Measurements from ENCODE around the gene PAK4. TPM values are rescaled to one million over a fixed set of nuclear protein-coding genes. Genes with fewer than 3 reads are reported as not detected.
"Not testable (repeated sequence)": the region's sequence is repeated elsewhere in the genome, so short reads cannot be mapped to it uniquely, and the experiment has no call there.

The PAK4 gene
- polyA plus RNA-seq, 3 donors = 66.6 to 76.3 (median 73.6) TPM

GRCh38 chr19:39098365-39099269, 27.0 kb upstream of the PAK4 start:
- DNase-seq = peak; percentile 31

- DNase-seq = no peak
Observed at GRCh38 chr19:39099341-39099740, 26.2 kb upstream of the PAK4 start.

GRCh38 chr19:39100500-39101166, 25.0 kb upstream of the PAK4 start:
- DNase-seq = no peak

GRCh38 chr19:39103151-39103550, 22.4 kb upstream of the PAK4 start:
- DNase-seq = no peak

- no peak for DNase-seq
Observed at GRCh38 chr19:39104186-39104596, 21.4 kb upstream of the PAK4 start.

GRCh38 chr19:39106194-39106593, 19.4 kb upstream of the PAK4 start:
- DNase-seq = no peak

GRCh38 chr19:39109641-39110040, 15.9 kb upstream of the PAK4 start:
- no peak for DNase-seq

- DNase-seq = no peak
Observed at GRCh38 chr19:39110263-39110967, 15.2 kb upstream of the PAK4 start.

- DNase-seq = no peak
Observed at GRCh38 chr19:39111593-39112199, 13.9 kb upstream of the PAK4 start.

GRCh38 chr19:39112338-39112890, 13.2 kb upstream of the PAK4 start:
- no peak for DNase-seq

GRCh38 chr19:39113199-39113598, 12.4 kb upstream of the PAK4 start:
- no peak for DNase-seq

GRCh38 chr19:39115105-39115847, 10.3 kb upstream of the PAK4 start:
- DNase-seq = no peak

- not testable (repeated sequence) for DNase-seq
Observed at GRCh38 chr19:39117023-39117422, 8.6 kb upstream of the PAK4 start.

- DNase-seq = no peak
Observed at GRCh38 chr19:39119830-39120229, 5.8 kb upstream of the PAK4 start.

- DNase-seq = no peak
Observed at GRCh38 chr19:39122934-39123731, 2.5 kb upstream of the PAK4 start.

GRCh38 chr19:39124136-39124764, 1.3 kb upstream of the PAK4 start:
- DNase-seq = no peak

- no peak for DNase-seq
Observed at GRCh38 chr19:39125199-39125553, 410 bp upstream of the PAK4 start.

GRCh38 chr19:39126312-39127187, 964 bp downstream of the PAK4 start:
- DNase-seq = peak; percentile 79
